HG03025 (cell line): ENCODE measurements around the gene MYCBP.
"Not testable (repeated sequence)": the region's sequence is repeated elsewhere in the genome, so short reads cannot be mapped to it uniquely, and the experiment has no call there.

ENCODE experiments used
- ATAC-seq: cut with Tn5 transposase; IDR thresholded peaks from one replicate; pipeline ENCODE4 v1.9.1; 2021; ENCODE audit warnings: mild to moderate bottlenecking, moderate library complexity; ENCODE audit not compliant: unreplicated experiment, low FRiP score

The MYCBP gene

GRCh38 chr1:38870996-38871395 lies 2.2 kb downstream of the MYCBP start:
- no peak for ATAC-seq

DNA sequence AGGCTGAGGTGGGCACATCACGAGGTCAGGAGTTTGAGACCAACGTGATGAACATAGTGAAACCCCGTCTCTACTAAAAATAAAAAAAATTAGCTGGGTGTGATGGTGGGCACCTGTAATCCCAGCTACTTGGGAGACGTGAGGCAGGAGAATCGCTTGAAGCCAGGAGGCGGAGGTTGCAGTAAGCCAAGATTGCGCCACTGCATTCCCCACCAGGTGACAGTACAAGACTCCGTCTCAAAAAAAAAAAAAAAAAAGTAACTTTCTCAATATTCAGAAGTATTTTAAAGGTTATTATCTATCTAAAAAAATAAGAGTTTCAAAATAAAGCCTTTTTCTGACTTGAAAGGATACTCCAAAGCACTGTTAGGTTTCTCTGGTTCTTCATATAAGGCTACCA lies 5.9 kb downstream of the MYCBP start:
- no peak for ATAC-seq

DNA sequence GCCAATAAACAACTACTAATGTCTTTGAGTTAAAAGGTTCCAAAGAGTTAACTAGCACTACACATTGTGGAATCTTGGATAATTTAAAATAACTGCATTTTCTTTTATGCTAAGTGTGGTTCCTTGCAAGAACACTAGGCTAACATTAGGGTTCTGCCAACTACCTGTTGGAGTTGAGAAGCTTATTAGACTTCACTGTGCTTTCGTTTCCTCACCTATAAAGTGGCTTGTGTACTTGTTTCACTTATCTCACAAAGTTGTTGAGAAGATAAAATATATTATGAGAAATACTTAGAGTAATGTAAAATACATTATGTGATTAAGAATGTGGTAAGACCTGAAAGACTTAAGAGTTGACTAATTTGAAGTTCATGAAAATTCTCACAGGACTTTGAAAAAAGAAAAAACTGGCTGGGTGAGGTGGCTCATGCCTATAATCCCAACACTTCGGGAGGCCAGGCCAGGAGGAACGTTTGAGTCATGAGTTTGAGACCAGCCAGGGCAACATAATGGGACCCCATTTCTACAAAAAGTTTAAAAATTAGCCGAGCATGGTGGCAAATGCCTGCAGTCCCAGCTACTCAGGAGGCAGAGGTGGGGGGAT lies 7.9 kb downstream of the MYCBP start:
- no peak for ATAC-seq

DNA sequence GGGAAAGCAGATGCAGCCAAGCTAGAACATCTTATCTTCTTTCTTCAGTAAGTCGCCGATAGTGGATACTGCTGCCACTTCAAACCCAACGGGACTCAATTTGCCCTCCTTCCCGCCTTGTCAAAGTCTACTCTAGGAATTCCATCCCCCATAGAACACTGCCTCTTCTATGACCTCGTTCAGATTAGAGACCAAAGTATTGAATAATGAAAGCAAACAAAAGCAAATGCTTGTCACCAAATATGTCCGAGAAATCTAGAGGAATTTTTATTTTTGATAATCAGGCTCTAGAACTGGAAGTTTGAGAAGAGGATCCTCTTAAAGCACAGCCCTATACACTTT lies 12.7 kb downstream of the MYCBP start:
- ATAC-seq = no peak

GRCh38 chr1:38859561-38860453 lies 13.3 kb downstream of the MYCBP start, which contains the start of gene RRAGC:
TSS of gene RRAGC (minus strand) at chr1:38859772. CDS start at chr1:38859646, 126 bp downstream.
- ATAC-seq = peak; percentile 93

GRCh38 chr1:38858833-38859560 lies 14.2 kb downstream of the MYCBP start:
- ATAC-seq = peak; percentile 34

- no peak for ATAC-seq
Measured at GRCh38 chr1:38852780-38853179, 20.4 kb downstream of the MYCBP start.

- ATAC-seq = no peak
Measured at GRCh38 chr1:38848071-38848470, 25.1 kb downstream of the MYCBP start.

DNA sequence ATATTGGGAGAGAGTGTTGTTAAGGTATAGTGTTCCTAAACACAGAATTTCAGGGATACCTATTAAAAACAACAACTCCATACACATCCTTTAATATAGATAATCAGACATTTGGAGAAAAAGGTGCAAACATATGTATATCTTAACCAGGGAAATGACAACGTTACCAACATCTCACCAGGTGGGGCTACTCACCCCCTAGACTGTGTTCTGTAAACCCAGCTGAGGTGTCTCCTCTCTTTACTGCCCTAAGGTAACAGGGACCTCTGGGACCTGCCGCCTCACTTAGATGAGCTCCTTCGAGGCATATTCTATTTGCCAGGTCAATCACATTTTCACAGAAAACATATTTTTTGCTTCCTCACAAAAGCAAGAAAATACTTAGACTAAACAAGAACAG lies 26.9 kb downstream of the MYCBP start:
- ATAC-seq = no peak

DNA sequence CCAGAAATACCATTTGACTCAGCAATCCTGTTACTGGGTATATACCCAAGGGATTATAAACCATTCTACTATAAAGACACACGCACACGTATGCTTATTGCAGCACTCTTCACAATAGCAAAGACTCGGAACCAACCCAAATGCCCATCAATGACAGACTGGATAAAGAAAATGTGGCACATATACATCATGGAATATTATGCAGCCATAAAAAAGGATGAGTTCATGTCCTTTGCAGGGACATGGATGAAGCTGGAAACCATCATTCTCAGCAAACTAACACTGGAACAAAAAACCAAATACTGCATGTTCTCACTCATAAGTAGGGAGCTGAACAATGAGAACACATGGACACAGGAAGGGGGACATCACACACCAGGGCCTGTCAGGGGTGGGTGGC lies 28.1 kb downstream of the MYCBP start:
- ATAC-seq = not testable (repeated sequence)

- ATAC-seq = no peak
Measured at GRCh38 chr1:38840281-38840680, 32.9 kb downstream of the MYCBP start.

- no peak for ATAC-seq
Measured at GRCh38 chr1:38839363-38839762, 33.8 kb downstream of the MYCBP start.

GRCh38 chr1:38836316-38836715 lies 36.8 kb downstream of the MYCBP start:
- ATAC-seq = not testable (repeated sequence)

GRCh38 chr1:38834937-38835827 lies 38.0 kb downstream of the MYCBP start:
- ATAC-seq = no peak

DNA sequence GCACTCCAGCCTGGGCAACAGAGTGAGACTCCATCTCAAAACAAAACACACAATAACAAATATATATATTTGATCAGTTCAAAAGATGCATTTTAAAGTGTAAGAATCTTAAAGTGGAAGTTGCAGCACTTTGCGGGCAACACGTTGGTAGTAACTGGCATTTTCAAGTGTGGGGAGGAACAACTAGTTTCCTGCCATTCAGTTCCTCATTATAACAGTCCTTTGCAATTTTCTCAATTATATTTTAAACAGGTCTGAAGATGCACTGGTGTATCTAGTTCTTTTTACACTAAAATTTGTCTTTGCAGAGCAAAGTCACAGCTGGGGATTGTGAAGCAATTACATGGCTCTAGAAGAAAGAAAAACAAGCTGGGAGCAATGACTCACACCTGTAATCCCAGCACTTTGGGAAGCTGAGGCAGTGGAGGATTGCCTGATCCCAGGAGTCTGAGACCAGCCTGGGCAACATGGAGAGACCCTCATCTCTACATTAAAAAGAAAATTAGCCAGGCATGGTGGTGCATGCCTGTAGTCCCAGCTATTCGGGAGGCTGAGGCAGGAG lies 38.8 kb downstream of the MYCBP start:
- no peak for ATAC-seq

GRCh38 chr1:38833146-38833545 lies 40.0 kb downstream of the MYCBP start:
- no peak for ATAC-seq

DNA sequence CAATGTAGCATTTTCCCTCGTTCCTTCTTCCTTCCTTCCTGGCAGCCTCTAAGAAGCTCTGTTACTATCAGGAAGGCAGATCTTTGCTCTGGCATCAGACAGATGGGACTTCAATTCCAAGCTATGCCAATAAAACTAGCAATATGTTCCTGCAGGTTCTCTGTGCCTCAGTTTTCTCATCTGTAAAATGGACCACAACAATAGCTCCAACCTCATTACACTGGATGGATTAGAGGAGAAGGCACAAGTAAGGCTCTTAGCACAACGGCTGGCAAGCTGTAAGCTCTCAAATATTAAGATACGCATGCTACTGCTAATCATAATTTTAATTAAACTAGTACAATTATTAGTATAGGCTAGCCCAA lies 40.8 kb downstream of the MYCBP start:
- no peak for ATAC-seq

GRCh38 chr1:38831731-38832369 lies 41.3 kb downstream of the MYCBP start:
- no peak for ATAC-seq

DNA sequence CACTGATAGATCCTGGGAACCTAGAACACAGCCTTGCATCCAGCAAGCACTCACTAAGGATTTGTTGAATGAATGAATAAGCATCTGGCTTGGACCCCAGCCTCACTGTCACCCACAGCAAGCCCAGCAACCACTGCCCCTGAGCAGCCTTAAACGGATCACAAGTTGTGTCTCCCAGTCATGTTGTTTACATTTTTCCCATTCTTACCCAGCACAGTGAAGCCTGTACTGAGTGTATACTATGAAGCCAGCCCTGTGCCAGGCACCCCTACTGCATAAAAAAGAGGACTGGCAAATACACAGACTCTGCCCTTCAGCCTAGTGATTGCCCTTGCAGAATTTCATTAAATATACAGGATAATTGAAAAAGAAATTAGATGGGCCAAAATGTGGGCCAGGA lies 43.8 kb downstream of the MYCBP start:
- ATAC-seq = no peak

- no peak for ATAC-seq
Measured at GRCh38 chr1:38827318-38827717, 45.8 kb downstream of the MYCBP start.
